ENCODE measurements around the gene CLIP4.

CLIP4 gene

DNA sequence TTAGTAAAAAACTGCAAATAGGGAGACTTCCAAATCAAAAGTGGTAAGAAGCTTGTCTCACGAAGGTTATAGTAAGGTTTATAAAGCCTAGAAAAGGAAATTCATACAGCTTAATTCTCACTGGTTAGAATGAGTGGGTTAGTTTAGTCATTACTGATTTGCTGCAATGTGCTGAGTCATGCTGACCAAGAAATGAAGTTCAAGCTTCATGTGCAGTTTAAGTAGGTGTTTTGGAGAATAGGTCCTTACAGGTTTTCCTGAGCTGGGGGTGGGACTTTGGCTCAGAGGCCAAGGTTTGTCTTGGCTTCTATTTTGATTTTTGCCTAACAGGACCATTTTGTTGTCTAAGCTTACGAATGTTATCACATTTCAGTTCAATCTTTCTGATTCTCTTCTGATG lies 15.1 kb downstream of the CLIP4 start:
- DNase-seq (ENCODE audit: low read depth in 3 of 3, low spot score in 1 of 3): no peak

DNA sequence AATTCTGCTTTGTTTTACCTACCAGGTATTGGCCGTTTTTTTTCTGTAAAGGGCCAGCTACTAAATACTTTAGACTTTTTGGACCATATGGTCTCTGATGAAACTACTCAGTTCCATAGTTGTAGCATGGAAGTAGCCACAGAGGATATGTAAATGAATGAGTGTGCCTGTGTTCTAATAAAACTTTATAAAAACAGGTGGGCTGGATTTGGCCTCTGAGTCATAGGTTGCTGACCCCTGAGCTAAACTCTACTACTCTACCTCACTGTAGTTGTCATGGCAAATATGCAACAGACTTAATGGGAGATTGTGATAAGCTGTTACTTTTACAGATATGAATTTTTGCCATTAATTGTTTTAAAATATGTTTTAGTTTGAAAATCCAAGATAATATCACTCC lies 19.7 kb downstream of the CLIP4 start:
- no peak for DNase-seq (ENCODE audit: low read depth in 3 of 3, low spot score in 1 of 3)

DNA sequence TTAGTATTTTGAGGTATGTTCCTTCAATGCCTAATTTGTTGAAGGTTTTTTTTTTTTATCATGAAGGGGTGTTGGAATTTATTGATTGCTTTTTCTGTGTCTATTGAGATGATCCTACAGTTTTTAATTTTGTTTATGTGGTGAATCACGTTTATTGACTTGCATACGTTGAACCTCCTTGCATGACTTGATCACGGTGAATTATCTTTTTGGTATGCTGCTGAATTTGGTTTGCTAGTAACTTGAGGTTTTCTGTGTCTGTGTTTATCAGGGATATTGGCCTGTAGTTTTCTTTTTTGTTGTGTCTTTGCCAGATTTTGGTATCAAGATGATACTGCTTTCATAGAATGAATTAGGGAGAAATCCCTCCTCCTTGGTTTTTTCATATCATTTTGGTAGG lies 23.9 kb downstream of the CLIP4 start:
- DNase-seq (ENCODE audit: low read depth in 3 of 3, low spot score in 1 of 3): no peak

DNA sequence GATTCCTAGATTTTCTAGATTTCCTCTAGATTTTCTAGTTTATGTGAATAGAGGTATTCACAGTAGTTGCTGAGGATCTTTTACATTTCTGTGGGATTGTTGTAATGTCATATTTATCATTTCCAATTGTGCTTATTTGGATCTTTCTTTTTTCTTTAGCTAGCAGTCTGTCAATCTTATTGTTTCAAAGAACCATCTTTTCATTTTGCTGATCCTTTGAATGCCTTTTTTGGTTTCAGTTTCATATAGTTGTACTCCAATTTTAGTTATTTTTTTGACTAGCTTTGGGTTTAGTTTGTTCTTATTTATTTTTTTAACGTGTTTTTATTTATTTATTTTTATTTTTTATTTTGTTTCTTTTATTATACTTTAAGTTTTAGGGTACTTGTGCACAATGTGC lies 24.5 kb downstream of the CLIP4 start:
- DNase-seq (ENCODE audit: low read depth in 3 of 3, low spot score in 1 of 3): no peak

DNA sequence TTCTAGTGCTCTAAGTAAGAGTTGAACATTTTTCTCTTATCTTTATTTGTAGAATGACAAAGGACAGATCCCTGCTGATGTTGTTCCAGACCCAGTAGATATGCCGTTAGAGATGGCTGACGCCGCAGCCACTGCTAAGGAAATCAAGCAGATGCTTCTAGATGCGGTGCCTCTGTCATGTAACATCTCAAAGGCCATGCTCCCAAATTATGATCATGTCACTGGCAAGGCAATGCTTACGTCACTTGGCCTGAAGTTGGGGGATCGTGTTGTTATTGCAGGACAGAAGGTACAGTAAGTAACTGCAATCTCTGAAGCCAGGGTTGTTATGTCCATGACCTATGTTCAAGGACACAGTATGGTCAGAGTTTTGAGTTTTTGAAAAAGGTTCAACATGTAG lies 28.4 kb downstream of the CLIP4 start:
- DNase-seq (ENCODE audit: low read depth in 3 of 3, low spot score in 1 of 3): no peak

DNA sequence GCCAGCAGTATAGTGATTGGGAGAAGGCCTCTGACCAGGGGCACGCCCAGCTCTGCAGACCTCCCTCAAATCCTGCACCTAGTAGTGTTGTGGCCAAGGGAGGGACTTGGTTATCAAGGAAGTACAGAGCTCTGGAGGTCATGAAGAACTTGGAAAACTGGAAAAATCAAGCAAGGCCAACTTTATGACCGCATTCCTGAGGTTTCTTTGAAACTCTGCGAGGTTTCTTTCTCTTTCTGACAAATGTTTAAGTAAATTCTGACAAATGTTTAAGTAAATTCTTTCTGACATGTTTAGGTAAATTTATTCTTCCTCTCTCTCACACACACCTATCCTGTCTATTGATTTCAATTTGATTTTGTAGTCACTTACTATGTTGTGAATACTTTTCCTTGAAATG lies 31.0 kb downstream of the CLIP4 start:
- no peak for DNase-seq (ENCODE audit: low read depth in 3 of 3, low spot score in 1 of 3)

DNA sequence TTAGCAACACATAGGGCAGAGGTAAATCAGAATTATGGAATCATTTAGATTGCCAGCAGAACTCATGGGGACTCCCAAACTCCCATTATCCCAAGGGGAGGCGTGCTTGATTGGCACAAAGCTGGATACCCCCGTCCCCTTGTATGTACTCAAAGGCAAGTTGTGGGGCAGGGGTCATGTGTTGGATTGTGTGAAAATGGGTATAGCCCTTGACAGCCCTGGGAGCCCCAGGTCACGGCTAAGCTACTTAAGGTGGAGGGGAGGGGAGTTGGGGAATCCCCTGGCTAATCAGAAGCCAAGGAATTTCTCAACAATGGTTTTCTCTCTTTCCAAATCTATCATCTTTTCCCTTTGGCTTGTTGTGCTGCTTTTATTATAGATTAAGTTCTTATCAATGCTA lies 32.7 kb downstream of the CLIP4 start:
- DNase-seq (ENCODE audit: low read depth in 3 of 3, low spot score in 1 of 3): no peak

DNA sequence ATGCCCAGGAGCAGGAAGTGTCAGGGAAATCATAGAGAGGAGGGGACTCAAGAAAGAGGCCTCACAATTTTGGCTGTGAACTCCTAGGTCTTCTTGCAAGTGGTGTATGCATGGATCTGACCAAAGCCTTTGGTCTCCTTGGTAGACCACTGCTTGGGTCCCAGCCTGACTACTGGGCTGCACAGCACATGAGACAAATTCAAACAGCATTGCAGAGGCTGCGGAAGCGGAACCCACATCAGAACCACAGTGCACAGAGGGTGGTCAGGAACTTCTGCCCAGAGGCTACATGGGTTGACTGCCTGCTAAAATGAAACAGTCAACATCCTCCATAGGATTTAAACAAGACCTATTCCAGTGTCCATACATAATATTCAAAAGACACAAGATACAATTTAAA lies 39.4 kb downstream of the CLIP4 start:
- DNase-seq (ENCODE audit: low read depth in 3 of 3, low spot score in 1 of 3): no peak

DNA sequence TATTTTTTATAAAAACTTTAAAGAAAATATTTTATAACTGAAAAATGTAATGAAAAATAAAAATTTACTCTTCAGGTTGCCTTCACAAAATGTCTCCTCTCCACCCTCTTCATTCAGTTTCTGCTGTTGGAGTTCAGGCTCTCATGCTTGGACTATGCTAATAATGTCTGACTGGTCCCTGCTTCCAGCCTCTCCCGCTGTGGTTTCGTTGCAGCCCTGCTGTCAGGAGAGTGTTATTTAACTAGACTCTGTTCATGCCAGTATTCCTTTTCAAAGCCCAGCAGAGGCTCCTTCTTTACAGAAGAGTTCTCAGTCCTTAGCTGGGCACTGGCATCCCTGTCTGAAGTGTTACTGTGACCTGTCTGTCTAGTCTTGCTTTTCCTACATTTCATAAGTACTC lies 40.4 kb downstream of the CLIP4 start:
- no peak for DNase-seq (ENCODE audit: low read depth in 3 of 3, low spot score in 1 of 3)

DNA sequence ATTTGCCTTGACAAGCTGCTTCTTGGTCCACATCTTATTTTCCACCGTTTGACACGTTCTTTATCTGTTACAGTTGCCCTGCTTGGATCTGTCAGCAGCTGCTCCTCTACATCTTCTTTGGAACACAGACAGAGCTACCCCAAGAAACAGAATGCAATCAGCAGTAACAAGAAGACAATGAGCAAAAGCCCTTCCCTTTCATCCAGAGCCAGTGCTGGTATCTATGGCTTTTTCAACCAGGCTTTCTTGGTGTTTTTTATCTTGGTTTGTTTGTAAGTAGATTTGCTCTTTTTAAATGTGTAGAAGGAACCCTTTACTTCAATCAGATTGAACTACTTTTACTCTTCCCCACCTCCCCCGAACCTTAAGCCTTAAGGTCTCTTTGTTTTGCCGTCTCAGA lies 41.9 kb downstream of the CLIP4 start:
- no peak for DNase-seq (ENCODE audit: low read depth in 3 of 3, low spot score in 1 of 3)

DNA sequence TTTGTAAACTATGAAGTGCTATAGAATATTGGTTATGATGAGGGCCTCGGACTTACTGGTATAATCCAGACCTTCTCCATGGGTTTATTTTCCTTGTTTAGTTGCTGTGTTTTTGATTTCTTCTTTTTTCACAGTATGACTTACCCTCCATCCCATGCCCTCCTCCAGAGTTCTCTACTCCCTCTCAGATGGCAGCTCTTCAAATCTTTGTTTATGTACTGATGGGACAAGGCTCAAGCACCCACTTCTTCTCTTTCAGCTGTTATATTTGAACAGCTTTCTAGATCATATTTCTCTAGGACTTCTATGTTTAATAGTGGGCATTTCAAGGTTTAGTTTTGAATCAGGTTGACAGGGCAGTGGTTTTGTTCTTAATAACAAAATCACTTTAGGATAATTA lies 43.9 kb downstream of the CLIP4 start:
- DNase-seq (ENCODE audit: low read depth in 3 of 3, low spot score in 1 of 3): no peak

DNA sequence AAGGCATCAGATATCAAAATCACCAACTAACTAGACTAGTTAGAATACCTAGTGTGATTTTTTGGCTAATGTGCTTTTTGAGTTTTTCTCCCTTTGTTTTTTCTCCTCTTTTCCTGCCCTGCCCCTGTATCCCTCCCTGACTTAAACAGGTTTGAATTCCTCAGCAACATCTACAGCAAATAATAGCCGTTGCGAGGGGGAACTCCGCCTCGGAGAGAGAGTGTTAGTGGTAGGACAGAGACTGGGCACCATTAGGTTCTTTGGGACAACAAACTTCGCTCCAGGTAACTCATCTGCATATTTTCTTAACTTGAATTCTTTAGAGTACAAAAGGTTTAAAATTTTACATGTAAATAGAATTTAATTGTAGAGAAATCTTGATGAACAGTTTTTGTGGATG lies 45.0 kb downstream of the CLIP4 start:
- no peak for DNase-seq (ENCODE audit: low read depth in 3 of 3, low spot score in 1 of 3)

DNA sequence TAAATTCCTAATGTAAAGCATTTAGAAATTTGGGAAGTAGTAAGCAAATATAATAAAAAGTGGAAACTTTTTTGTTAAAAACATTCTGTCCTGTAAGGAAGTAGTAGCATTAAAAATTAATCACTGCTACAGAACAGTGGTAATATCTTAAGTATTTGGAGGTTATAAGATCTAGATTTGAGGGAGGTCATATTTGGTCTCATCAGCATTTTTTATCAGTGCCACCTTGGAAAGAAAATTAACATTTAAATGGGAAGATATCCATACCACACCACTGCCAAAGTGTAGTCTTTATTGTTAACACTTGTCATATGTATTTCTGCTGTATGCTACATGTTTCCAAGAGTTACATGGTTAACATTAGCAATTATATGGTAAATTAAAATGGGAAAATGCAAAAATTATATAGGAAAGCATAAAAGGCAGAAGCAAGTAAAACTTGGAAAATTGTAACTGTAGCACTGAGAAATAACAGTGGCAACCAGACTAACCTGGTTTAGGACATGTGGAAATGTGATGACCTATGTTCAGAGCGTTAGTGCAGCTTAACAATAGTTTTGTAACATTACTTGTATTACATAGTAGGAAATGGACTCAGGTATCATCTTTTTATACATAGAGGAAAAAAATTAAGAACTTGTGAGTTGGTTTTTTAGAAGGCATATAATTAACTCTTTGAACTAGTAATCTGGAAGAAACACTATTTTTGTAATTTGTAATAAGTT lies 47.2 kb downstream of the CLIP4 start:
- no peak for DNase-seq (ENCODE audit: low read depth in 3 of 3, low spot score in 1 of 3)

DNA sequence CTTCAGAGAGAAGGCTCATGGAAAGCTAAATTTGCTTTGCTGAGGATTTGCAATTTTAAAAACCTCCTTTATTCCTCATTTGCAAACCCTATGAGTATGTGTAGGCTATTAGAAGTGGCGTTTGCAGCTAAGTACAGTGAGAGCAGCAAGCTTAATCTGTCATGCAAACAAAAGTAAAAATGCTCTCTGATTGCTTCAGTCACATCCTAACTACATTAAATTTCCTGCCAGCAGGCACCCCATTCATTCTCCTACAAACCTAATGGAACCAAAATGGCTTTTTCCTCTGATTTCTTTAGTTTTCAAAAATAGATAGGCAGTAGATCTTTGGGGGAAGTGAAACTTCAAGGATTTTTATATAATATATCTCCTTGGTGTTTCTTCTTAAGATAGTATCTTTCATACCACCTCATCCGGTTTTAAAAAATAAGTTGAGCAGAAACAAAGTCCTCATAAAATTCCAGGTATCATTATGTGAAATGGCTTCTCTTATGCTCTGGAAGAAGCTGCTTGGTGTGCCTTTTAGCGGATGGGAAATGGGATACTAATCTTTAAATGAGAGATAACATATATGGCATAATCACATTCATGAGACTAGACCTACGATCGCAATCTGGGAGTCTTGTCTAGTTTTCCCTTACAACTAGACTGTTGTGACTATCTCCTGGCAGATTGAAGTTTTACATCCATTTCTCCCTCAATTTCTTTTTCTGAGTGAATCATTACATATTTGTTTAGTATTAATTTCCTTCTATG lies 49.1 kb downstream of the CLIP4 start:
- no peak for DNase-seq (ENCODE audit: low read depth in 3 of 3, low spot score in 1 of 3)

DNA sequence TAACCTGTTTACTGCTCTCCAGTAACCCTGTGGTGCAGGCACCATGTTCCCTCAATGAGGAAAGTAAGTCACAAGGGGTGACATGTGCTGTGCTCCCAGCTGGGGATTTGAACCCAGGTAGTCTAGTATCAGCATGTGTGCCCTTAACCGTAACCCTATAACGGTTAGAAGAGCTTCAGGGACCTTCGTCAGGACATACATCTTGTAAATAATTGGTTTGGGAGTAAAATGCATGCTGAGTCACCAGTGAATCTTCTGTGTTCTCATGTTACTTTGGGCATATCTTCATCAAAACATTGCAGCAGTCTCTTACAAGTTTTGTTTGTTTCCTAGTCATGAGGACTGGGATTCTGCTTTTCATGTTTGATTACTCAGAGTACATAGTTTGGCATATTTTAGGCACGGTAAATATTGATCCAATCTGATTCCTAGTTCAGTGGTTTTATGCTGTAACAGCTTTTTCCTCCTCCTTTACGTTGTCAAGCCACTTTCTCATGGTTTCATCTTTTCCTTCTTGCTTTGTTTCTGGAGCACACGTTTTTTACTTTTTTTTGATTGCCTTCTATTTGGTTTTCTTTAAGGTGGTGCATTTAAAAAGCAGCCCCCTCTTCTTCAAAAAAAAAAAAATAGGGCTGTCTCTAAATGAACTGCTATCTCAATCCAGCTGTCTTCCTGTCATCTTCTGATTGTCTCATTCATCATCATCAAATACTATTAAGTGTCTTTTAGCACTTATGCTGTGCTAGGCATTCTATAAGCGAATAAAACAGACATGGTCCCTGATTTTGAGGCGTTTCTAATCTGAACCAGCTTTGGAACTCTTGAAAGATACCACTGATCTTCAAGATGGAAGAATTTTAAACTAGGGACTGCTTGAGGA lies 50.4 kb downstream of the CLIP4 start:
- no peak for DNase-seq (ENCODE audit: low read depth in 3 of 3, low spot score in 1 of 3)

DNA sequence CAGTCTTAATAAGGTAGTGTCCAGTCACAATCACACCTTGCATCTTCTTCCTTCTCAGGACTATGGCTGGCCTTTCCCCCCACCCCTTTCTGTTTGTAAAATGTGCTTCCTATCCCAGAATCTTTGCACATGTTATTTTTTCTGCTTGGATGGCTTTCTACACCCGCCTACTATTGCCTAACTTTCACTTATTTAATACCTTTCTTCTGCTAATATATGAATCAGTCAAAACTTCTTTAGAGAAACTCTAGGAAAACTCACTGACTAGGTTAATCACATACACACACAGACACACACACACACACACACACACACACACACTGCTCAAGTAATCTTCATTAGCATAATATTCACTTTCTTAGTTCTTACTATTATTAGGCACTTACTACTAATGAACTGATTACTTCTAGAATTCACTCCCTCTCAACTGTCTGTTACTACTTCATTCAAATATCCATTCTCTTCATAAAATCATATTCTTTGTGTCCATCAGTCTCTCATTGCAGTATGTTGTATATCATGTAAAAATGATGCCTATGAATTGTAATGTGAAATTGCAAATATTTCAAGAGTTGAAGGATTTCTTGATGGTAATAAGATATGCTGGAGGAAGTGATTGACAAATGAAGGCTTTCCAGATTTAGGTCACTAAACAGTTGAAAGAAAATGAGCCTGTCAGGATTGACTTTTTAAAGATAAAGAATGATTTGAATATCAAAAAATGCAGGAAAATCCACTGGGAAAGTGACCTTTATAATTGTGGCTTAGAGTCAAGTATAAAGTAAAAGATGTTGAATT lies 51.2 kb downstream of the CLIP4 start:
- no peak for DNase-seq (ENCODE audit: low read depth in 3 of 3, low spot score in 1 of 3)

DNA sequence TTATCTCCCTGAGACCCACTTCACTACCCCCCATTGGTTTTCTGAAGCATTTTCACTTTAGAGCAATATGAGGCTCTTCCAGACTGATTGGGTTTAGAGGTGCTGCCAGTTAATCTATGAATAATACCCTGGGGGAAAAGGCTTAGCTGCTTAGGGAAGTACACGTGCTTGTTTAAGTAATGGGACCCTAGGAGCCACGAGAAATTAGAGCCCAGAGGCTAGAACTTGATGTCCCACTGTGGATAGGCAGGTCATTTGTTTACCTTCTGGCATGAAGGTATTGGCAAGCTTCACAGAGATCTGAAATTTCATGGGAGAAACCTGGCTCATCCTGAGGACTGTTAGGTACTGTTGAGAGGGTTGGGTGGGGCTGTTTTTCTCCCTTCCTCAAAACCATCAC lies 59.7 kb downstream of the CLIP4 start:
- DNase-seq (ENCODE audit: low read depth in 3 of 3, low spot score in 1 of 3): no peak

DNA sequence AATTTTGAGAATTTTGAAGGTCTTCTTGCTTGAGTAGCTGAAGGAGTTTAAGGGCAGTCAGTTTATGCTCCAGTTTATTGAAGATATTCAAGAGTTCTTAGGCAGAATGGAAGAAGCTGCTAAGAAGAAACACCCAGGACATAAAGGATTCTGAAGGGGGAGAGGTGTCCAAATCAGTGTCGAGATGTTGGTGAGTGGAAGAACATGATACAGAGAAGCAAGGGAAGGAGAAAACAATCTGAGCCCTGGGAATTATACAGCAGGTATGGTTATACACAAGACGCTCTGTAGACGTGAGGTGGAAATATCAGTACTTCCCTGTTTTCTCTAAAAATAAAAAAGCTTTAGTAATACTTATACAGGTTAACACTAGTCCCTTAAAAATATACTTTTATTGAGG lies 60.1 kb downstream of the CLIP4 start:
- DNase-seq (ENCODE audit: low read depth in 3 of 3, low spot score in 1 of 3): no peak

DNA sequence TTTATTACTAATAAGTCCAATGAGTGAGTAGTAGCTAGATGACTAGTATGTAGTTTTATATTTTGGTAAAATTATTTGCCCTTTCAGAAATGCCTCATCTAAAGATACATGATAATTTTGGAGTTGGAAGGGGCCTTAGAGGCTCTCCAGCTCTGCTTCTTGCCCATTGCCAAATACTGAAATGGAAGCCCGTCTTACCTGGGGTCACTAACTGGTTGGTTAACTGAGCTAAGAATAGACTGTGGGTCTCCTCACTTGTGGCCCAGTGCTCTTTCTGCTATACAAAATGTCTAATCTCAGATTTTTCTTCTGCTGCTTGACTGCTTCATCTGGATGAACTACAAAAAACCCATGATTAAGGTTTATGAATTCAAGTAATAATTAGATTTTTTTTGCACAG lies 67.1 kb downstream of the CLIP4 start:
- no peak for DNase-seq (ENCODE audit: low read depth in 3 of 3, low spot score in 1 of 3)

DNA sequence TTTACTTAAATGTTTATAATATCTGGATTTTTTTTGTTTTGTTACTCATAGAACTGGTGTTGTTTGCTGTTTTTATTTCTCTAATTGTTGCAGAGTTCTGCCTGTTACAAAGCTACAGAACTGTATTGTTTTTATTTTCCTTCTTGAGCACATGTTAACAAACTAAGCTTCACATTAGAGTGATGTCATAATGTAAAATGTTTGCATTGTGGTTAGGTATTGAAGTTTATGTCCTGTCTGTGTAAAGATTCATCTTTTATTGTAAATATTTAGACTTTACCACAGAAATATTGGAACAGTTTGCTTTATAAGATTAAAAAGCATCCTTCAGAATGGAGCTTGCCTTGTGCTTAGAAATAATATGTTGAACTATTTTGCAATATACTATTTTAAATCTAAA lies 67.7 kb downstream of the CLIP4 start:
- DNase-seq (ENCODE audit: low read depth in 3 of 3, low spot score in 1 of 3): no peak

DNA sequence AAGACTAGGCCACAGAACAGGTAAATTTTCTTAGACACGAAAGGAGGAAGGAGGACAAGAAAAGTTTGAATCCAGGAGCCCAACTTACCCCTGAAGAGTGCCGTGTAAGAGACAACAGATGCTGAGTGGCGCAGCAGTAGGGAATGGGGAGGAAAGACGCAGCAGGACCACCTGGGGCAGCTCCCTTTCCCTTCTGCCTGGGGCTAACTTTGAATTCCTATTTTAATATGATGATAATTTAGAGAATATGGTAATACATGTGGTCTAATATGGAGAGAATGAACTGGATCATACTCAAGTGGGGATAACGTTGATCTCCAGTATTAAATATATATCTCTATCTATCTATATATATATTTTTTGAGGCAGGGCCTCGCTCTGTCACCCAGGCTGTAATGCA lies 69.3 kb downstream of the CLIP4 start:
- no peak for DNase-seq (ENCODE audit: low read depth in 3 of 3, low spot score in 1 of 3)

Data from stimulated activated CD4-positive, alpha-beta T cell treated with anti-CD3 and anti-CD28 coated beads, TNF-alpha, amount 100 ng/mL, for 1 hour (primary cell).